HCT116 (cell line): ENCODE measurements around the gene PRG2.
"Not testable (repeated sequence)": the region's sequence is repeated elsewhere in the genome, so short reads cannot be mapped to it uniquely, and the experiment has no call there.

ENCODE experiments used
- CEBPB ChIP-seq: IDR thresholded peaks from 2 replicates; pipeline ENCODE4 v1.6.1; 2012; ENCODE audit warnings: low read depth
- EZH2 ChIP-seq: fragments of 200-600 bp; sonication (generic); IDR thresholded peaks from 2 replicates; pipeline ENCODE4 v1.6.1; 2017; ENCODE audit warnings: antibody characterized with exemption, mixed run types
- POLR2A ChIP-seq: IDR thresholded peaks from 2 replicates; pipeline ENCODE4 v1.7.0; 2011; ENCODE audit warnings: borderline replicate concordance; ENCODE audit not compliant: insufficient read depth, insufficient read length; ENCODE audit errors: extremely low read depth
- POLR2AphosphoS5 ChIP-seq: IDR thresholded peaks from 2 replicates; pipeline ENCODE4 v1.6.1; 2011; ENCODE audit warnings: mild to moderate bottlenecking, low read depth, low read length, moderate library complexity
- SIN3A ChIP-seq: IDR thresholded peaks from 2 replicates; pipeline ENCODE4 v1.6.1; 2012; ENCODE audit warnings: low read depth
- SRF ChIP-seq: IDR thresholded peaks from 2 replicates; pipeline ENCODE4 v1.6.1; 2012; ENCODE audit warnings: low read depth
- TF ChIP-seq, protein P1 (sequence below), 3 experiments: fragments of 200-600 bp in 1 of 3; sonication (generic) in 1 of 3; IDR thresholded peaks in 2 of 3; conservative IDR thresholded peaks in 1 of 3; 2 replicates each; pipeline ENCODE4 v1.5.1; 2012 to 2017; ENCODE audit warnings: low read depth in 2 of 3, low read length in 2 of 3, antibody characterized with exemption in 1 of 3, borderline replicate concordance in 1 of 3, control low read depth in 1 of 3, mild to moderate bottlenecking in 1 of 3, mixed read lengths in 1 of 3, mixed run types in 1 of 3, moderate library complexity in 1 of 3; ENCODE audit not compliant: insufficient read depth in 1 of 3
- TF ChIP-seq, protein P2 (sequence below): IDR thresholded peaks from 2 replicates; pipeline ENCODE4 v1.6.1; 2012

DNA sequence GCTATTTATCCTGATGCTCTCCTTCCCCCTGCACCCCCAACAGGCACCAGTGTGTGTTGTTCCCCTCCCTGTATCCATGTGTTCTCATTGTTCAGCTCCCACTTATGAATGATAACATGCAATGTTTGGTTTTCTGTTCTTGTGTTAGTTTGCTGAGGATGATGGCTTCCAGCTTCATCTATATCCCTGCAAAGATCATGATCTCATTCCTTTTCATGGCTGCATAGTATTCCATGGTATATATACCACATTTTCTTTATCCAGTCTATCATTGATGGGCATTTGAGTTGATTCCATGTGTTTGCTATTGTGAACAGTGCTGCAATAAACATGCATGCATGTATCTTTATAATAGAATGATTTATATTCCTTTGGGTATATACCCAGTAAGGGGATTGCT lies 29.0 kb downstream of the PRG2 start:
- not testable (repeated sequence) for TF ChIP-seq POLR2AphosphoS5, EZH2, SIN3A, POLR2A, SRF, CEBPB
- TF ChIP-seq, protein P1, sequence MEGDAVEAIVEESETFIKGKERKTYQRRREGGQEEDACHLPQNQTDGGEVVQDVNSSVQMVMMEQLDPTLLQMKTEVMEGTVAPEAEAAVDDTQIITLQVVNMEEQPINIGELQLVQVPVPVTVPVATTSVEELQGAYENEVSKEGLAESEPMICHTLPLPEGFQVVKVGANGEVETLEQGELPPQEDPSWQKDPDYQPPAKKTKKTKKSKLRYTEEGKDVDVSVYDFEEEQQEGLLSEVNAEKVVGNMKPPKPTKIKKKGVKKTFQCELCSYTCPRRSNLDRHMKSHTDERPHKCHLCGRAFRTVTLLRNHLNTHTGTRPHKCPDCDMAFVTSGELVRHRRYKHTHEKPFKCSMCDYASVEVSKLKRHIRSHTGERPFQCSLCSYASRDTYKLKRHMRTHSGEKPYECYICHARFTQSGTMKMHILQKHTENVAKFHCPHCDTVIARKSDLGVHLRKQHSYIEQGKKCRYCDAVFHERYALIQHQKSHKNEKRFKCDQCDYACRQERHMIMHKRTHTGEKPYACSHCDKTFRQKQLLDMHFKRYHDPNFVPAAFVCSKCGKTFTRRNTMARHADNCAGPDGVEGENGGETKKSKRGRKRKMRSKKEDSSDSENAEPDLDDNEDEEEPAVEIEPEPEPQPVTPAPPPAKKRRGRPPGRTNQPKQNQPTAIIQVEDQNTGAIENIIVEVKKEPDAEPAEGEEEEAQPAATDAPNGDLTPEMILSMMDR (IDR thresholded peaks at IDR 0.05 in 2 of 3, conservative IDR thresholded peaks at IDR 0.05 in 1 of 3; ENCODE audit: borderline replicate concordance in 1 of 3, insufficient read depth in 1 of 3, low read depth in 2 of 3, low read length in 2 of 3), result not testable (repeated sequence)
- TF ChIP-seq, protein P2, sequence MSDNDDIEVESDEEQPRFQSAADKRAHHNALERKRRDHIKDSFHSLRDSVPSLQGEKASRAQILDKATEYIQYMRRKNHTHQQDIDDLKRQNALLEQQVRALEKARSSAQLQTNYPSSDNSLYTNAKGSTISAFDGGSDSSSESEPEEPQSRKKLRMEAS, result not testable (repeated sequence)
